ENCODE results near the gene LTB4R2.
A peak's percentile ranks its signal among the peaks of the same experiment; 100 is the strongest.

GRCh38 chr14:24332268-24332993 lies 22.5 kb downstream of the LTB4R2 start:
- TF ChIP-seq EZH2 (IDR thresholded peaks at IDR 0.05): peak; percentile 48
- TF ChIP-seq CTCF (IDR thresholded peaks at IDR 0.05): peak; percentile 67
- peak; percentile 14 for TF ChIP-seq EZH2phosphoT487 (IDR thresholded peaks at IDR 0.05)
